Measurements from ENCODE around the gene RXFP3. TPM values are rescaled to one million over a fixed set of nuclear protein-coding genes. Genes with fewer than 3 reads are reported as not detected.

RXFP3 gene
- total and polyA plus RNA-seq, 2 of the 8 experiments (the other 6 are each of a cell fraction or from before 2014, with no cell fraction given): 0.15 TPM; not detected in 1

- Histone ChIP-seq H2AFZ (ENCODE audit: low read length) (no peak overlapping the region), H3K27ac (ENCODE audit: low read depth, low read length) (no peak overlapping the region), H3K36me3 (ENCODE audit: control insufficient read depth in 2 of 4, insufficient read depth in 4 of 4, low read length in 3 of 4) (no peaks in the 10 kb centered on the region; a peak in 2 of 8 replicates), H3K18ac (ENCODE audit: extremely low read depth, low read length) (no peak overlapping the region), H2BK120ac (replicated peaks; ENCODE audit: low read depth, low read length) (no peak overlapping the region), H2BK5ac (ENCODE audit: low read depth, low read length) (no peak overlapping the region), H3K4ac (replicated peaks; ENCODE audit: insufficient read length, low read depth, low read length) (no peak overlapping the region), H2AK5ac (ENCODE audit: low read depth, low read length) (no peak overlapping the region), H2BK15ac (ENCODE audit: low read length) (no peak overlapping the region), H3K9ac (replicated peaks in 1 of 4; ENCODE audit: extremely low read depth in 1 of 4, low read depth in 3 of 4, low read length in 3 of 4) (no peak overlapping the region), H2BK20ac (ENCODE audit: low read length) (no peak overlapping the region; the same call in 1 of the 2 replicates), H3K4me1 (replicated peaks in 1 of 4; ENCODE audit: control insufficient read depth in 3 of 4, insufficient read depth in 4 of 4, low read length in 3 of 4) (peaks cover 0 to 15% (median 3%) of the 10 kb centered on the region in 4 experiments; a peak in 2 of 7 replicates), H2BK12ac (ENCODE audit: low read depth, low read length) (no peak overlapping the region), H3K23me2 (ENCODE audit: low read depth, low read length) (peaks cover 5% of the 10 kb centered on the region), H3K9me3 (ENCODE audit: insufficient read depth in 2 of 2, low read depth in 1 of 2, low read length in 1 of 2) (peaks cover 0 to 10% of the 10 kb centered on the region in 2 experiments; a peak in 1 of 4 replicates), H3K79me1 (ENCODE audit: low read depth, low read length) (no peaks in the 10 kb centered on the region), H3K14ac (ENCODE audit: insufficient read length) (no peak overlapping the region), H3K4me3 (ENCODE audit: extremely low read depth in 1 of 4, insufficient read depth in 2 of 4, low read depth in 3 of 4, low read length in 4 of 4) (no peak overlapping the region), H3K23ac (ENCODE audit: insufficient read length) (no peak overlapping the region), H4K20me1 (replicated peaks in 1 of 2; ENCODE audit: control insufficient read depth in 1 of 2, insufficient read depth in 2 of 2, low read length in 2 of 2) (no peaks in the 10 kb centered on the region), H3K27me3 (replicated peaks in 1 of 4; ENCODE audit: control insufficient read depth in 3 of 4, extremely low read depth in 1 of 4, insufficient read depth in 3 of 4, low read length in 3 of 4) (no peaks in the 10 kb centered on the region), H3K4me2 (ENCODE audit: insufficient read depth in 1 of 2, low read depth in 2 of 2, low read length in 2 of 2) (no peak overlapping the region), H4K91ac (replicated peaks; ENCODE audit: insufficient read length, low read length) (no peak overlapping the region), H4K8ac (ENCODE audit: extremely low read depth, insufficient read depth, low read length) (no peak overlapping the region), H4K5ac (ENCODE audit: insufficient read length, low read depth, low read length) (no peak overlapping the region), H3K56ac (replicated peaks; ENCODE audit: insufficient read length, low read depth, low read length) (no peak overlapping the region), H3K79me2 (ENCODE audit: control insufficient read depth in 1 of 2, insufficient read depth in 2 of 2, low read length in 2 of 2) (no peaks in the 10 kb centered on the region)
- no peak for FAIRE-seq
- POLR2A ChIA-PET (ENCODE audit: partially characterized antibody): interaction anchor here (1.8 kb wide), 1 partner anchor 10 kb away, joined by 5 read pairs; no protein-coding TSS in a partner anchor
- 84% methylated on average over 8 of the region's 8 CpGs; no CpG with 5 or more reads in 1 of the 2 experiments for WGBS, 2 experiments (ENCODE audit: extremely low coverage in 1 of 2, insufficient coverage in 1 of 2, insufficient read length in 1 of 2, insufficient replicate concordance in 2 of 2, low coverage in 1 of 2, low lambda C conversion rate in 2 of 2, missing lambda C conversion rate in 1 of 2)
- DNase-seq (ENCODE audit: low read depth in 1 of 2, low spot score in 2 of 2): no peak
- CTCF ChIA-PET (ENCODE audit: partially characterized antibody): interaction anchor here (1.0 to 3.9 kb wide), 5 partner anchors 10 to 46 kb away, joined by 3 to 22 read pairs (median 5); partner anchors contain the start of gene RXFP3
- TF ChIP-seq TEAD4 (IDR thresholded peaks at IDR 0.05; ENCODE audit: low read depth, low read length) (no peak), POLR2AphosphoS5 (IDR thresholded peaks at IDR 0.05; ENCODE audit: low read depth, low read length) (no peak)
These were observed 45.4 kb downstream of the RXFP3 start for GRCh38 chr5:33981408-33982162.
